GM21723 (cell line): ENCODE data around the gene SLC12A6.
A peak's percentile ranks its signal among the peaks of the same experiment; 100 is the strongest.
"Not testable (repeated sequence)": the region's sequence is repeated elsewhere in the genome, so short reads cannot be mapped to it uniquely, and the experiment has no call there.

Experiments used
- ATAC-seq: cut with Tn5 transposase; IDR thresholded peaks from one replicate; pipeline ENCODE4 v1.9.1; 2021; ENCODE audit warnings: mild to moderate bottlenecking, moderate library complexity; ENCODE audit not compliant: unreplicated experiment

SLC12A6 gene

DNA sequence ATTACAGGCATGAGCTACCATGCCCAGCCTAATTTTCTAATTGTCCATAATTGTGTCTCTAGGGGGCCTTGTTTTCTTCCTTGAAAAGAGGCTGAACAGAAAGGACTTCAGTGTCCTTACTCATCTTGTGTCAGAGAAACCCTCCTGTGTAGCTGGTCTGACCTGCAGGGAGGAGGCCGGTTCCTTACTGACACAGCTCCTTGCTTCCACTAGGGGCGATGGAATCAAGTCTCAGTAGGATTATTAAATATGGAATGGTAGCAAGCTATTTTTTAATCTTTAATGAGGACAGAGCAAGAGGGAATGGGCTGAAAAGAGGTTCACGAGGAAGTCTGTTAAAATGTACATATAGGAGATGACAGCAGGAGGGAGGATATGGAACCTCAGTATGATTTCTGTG, 20.8 kb upstream of the SLC12A6 start:
- no peak for ATAC-seq

DNA sequence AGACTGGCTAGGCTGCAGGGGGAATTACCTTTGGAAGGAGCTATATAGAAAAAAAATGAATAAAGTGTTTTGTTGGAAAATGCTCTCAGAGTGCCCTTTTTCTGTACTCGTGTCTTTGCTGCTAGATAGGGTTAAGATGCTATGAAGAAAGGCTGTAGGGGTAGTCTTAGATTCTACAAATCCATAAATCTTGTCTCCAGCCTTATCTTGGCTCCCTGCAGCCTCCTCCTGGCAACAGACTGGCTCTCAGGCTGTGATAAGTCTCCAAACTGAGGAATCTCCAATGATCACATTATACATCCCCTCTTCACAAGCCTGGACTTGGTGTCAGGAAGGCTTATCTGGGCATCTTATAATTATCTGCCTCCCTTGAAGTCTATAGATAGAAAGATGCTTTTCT, 20.1 kb upstream of the SLC12A6 start:
- ATAC-seq: no peak

DNA sequence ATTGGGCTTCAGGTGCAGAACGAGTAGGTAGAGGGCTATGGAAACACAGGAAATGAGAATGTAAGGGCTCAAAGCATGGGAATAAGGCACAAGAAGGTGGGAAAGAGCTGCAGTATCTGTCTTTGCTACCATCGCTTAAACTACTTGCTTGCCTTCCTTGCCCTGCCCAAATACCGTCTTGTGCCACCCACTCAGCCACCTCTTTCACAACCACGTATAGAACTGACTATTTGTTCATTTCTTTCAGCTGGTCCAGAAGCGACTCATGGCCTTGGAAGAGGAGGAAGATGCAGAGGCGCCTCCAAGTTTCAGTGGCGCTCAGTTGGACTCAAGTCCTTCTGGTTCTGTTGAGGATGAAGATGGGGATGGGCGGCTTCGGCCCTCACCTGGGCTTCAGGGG, 17.7 kb upstream of the SLC12A6 start:
- ATAC-seq: no peak

DNA sequence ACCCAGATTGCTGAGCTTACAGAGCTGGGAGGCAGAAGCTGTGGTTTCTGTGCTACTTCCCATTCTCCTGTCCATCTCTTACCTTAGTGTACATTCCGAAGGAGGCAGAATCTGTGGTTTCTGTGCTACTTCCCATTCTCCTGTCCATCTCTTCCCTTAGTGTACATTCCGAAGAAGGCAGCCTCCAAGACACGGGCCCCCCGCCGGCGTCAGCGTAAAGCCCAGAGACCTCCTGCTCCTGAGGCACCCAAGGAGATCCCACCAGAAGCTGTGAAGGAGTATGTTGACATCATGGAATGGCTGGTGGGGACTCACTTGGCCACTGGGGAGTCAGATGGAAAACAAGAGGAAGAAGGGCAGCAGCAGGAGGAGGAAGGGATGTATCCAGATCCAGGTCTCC, 16.7 kb upstream of the SLC12A6 start:
- ATAC-seq: no peak

DNA sequence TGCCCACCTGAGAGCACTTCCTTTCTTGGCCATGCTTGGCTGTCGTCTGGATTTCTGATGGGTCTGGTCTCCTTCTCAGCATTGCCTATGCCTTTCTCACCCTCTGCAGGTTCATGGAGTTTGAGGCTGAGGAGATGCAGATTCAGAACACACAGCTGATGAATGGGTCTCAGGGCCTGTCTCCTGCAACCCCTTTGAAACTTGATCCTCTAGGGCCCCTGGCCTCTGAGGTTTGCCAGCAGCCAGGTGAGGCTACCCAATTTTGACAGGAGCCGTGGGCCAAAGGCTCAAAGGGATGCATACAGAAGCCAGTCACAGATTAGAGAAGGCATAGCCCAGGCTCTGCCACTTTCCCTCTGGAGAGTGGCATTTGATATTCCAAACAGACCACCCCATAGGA, 16.0 kb upstream of the SLC12A6 start:
- ATAC-seq: no peak

DNA sequence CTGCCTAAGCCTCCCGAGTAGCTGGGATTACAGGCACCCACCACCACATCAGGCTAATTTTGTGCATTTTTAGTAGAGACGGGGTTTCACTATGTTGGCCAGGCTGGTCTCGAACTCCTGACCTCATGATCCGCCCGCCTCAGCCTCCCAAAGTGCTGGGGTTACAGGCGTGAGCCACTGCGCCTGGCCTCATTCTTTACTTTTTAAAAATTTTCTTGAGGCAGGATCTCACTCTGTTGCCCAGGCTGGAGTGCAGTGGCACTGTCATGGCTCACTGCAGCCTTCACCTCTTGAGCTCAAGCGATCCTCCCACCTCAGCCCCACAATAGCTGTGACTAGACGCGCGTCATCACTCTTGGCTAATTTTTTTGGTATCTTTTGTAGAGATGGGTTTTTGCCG, 15.4 kb upstream of the SLC12A6 start:
- not testable (repeated sequence) for ATAC-seq

DNA sequence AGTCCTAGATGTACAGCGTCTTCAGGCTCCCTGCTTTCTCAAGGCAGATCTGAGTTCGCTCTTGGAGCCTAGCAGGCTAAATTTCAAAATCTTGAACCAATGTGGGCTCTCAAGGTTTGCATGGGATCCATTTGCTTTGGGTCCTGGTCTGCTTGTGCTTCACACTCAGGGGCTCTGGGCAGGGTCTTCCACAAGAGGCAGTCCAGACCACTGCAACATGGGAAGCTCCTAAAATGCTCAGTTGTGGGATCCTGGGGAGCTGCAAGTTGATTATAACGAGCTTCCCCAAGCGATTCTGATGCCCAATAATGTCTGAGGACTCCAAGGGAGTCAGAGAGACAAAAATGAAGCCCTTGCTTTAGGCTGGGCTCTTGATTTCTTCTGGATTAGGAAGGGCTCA, 12.2 kb upstream of the SLC12A6 start:
- no peak for ATAC-seq

DNA sequence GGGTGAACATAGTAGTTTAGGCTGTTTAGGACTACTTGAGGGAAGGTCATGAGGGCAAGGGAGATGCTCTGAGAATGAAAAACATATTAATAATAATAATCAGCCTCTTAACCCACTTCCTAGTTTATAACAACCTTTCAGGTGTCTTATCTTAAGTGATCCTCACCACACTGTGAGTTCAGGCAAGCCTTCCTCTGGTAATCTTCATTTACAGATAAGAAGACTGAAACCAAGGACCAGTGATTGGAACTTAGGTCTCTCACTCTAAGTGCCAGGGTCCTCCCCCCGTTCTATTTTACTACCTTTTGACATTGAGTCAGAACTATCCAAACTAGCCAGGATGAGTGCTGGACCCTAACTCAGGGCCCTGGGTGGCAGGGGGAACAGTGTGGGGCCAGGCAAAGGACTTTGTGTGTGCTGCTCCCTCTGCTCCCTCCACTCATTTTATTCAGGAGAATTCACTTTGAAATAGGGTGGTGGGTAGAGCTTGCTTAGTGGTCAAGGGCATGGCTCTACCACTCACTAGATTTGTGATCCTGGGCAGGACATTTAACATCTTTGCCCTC, 11.2 kb upstream of the SLC12A6 start:
- ATAC-seq: no peak

DNA sequence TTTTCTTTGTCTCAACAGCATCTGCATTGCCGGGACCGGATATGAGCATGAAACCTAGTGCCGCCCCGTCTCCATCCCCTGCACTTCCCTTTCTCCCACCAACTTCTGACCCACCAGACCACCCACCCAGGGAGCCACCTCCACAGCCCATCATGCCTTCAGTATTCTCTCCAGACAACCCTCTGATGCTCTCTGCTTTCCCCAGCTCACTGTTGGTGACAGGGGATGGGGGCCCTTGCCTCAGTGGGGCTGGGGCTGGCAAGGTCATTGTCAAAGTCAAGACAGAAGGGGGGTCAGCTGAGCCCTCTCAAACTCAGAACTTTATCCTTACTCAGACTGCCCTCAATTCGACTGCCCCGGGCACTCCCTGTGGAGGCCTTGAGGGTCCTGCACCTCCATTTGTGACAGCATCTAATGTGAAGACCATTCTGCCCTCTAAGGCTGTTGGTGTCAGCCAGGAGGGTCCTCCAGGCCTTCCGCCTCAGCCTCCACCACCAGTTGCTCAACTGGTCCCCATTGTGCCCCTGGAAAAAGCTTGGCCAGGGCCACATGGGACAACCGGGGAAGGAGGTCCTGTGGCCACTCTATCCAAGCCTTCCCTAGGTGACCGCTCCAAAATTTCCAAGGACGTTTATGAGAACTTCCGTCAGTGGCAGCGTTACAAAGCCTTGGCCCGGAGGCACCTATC, 10.5 kb upstream of the SLC12A6 start:
- no peak for ATAC-seq

DNA sequence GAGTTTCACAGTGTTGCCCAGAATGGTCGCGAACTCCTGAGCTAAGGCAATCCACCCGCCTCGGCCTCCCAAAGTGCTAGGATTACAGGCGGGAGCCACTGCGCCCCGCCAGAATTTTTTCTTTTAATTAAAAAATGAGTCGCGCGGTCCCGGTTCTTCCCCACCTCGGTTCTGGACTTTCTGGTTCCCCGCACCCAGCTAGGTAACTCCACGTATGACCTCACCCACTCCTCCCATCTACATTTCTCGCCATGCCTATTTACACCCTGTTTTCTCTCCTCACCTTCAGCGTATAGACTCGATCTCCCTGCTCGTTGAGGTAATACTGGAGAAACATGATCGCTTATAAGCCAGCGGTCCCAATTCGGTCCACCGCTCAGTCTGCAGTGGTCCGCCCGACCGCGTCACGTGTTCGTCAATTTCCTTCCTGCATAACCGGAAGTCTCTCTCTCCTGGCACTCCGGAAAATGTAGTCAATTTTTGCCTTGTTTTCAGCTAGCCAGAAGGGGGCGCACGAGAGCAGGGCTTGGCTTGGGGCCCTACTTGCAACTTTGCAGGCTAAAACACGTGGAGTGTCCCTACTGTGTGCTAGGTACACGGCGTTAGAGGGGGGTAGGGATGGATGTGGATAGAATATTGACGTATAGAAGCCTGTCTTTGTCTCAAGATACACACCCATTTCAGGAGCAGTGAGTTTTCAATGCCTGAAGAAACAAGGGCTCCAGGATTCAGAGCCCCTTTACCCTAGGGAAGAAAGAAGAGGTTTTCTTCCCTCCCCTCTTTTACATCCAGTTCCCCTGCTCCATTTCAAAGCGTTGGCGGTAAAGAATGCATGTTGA, 5.4 kb upstream of the SLC12A6 start, which contains the start of the genes NOP10 and NUTM1:
Gene NOP10, minus strand, starts transcription at position 400 of the 839 bp plus-strand sequence. Its CDS starts 63 bp downstream, at position 337.
Gene NUTM1, plus strand, starts transcription at position 579 of the 839 bp plus-strand sequence. CDS start 382 bp downstream, outside the sequence.
- ATAC-seq: peak; percentile 87

DNA sequence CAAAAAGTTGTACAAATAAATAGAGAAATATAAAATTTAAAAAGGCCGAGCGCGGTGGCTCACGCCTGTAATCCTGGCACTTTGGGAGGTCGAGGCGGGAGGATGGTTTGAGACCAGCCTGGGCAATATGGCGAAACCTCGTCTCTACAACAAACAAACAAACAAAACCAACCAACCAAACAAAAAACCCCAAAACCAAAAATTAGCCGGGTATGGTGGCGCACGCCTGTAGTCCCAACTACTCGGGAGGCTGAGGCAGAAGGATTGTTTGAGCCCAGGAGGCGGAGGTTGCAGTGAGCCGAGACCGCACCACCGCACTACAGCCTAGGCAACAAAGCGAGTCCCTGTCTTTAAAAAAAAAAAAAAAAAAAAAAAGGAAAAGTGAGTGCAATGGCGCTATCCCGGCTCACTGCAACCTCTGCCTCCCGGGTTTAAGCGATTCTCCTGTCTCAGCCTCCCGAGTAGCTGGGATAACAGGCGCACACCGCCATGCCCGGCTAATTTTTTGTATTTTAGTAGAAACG, 4.7 kb upstream of the SLC12A6 start:
- not testable (repeated sequence) for ATAC-seq

DNA sequence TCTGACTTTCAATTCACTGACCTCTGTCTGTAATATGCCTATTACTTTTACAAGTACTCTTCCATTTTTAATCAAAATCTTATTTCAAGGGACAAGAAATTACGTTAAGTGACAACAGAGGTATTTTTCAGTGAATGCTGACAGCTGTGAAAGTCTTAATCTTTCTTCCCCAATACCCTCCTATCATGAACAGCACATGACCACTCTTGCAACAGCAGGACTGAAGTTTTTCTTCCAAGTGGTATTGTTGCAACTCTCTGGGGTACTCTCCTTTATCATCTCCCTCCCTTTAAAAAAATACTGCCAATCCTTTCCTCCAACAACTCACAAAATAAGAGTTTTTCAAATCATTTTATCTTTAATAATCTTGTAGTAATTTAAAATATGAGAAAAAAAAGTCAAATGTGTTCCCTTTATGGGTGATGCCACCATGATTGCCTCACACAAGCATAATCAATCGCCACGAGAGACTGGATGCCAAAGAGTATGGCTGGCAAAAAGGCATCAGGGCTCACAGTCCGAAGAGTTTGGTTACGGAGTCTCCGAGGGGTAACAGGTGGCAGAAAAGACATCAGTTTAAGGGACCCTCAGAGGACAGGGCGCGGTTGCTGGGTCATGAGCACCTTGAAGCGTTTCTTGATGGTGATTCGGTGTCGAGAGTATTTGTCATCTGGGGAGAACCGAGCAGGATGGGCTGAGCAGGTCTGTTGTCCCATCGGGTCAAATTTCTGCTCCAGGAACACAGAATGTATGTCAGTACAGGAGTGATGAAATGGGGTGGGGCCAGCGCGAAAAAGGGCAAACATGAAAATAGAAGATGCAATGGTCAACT, 4.0 kb upstream of the SLC12A6 start:
- ATAC-seq: no peak

DNA sequence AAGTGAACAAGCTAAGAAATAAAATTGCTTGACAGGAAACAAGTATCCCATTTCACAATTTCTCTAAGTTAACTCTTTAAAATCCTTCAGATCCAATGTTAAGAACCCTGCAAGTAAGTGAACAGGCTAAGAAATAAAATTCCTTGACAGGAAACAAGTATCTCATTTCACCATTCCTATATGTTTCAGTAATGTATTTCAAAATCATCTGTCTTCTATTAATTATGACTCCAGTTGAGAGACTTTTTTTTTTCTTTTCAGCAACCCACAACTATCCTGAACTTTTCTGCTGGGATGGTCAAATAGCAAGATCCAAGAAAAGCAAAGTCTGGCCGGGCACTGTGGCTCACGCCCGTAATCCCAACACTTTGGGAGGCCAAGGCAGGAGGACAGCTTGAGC, 2.4 kb upstream of the SLC12A6 start:
- no peak for ATAC-seq

DNA sequence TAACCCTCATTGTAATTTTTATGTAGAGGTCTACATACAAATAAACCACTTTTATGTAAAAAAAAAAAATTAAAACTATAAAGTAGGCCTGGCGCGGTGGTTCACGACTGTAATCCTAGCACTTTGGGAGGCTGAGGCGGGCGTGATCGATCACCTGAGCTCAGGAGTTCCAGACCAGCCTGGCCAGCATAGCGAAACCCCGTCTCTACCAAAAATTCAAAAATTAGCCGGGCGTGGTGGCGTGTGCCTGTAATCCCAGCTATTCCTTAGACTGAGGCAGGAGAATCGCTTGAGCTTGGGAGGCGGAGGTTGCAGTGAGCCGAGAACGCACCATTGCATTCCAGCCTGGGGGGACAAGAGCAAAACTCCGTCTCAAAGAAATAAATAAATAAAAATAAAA, 766 bp upstream of the SLC12A6 start:
- no peak for ATAC-seq

DNA sequence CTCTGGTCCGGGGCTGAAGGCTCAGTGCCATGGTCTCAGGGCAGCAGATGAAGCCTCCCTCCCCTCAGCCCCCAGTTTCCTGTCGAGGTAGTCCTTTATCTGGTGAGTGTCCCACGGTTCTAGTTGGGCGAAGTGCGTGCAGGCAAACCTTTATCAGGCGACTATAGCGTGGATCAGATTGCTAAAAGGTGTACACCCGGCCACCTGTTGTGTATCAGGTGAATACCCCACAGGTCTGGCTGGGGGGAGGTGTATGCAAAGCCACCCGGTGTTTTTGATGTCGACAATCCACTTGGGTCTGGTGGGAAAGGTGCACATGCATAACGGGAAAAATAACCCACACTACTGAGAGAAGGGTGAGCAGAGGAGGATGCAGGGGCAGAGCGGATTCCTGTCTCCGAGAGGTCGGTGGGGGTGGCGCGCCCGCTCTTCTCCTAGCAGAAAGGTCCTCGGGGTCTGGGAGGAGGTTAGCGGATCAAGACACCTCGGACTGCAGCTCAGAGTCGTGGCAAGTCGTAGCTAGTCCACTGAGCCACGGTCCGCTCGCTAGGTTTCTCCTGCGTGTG, 507 bp downstream of the SLC12A6 start:
- peak; percentile 9 for ATAC-seq

DNA sequence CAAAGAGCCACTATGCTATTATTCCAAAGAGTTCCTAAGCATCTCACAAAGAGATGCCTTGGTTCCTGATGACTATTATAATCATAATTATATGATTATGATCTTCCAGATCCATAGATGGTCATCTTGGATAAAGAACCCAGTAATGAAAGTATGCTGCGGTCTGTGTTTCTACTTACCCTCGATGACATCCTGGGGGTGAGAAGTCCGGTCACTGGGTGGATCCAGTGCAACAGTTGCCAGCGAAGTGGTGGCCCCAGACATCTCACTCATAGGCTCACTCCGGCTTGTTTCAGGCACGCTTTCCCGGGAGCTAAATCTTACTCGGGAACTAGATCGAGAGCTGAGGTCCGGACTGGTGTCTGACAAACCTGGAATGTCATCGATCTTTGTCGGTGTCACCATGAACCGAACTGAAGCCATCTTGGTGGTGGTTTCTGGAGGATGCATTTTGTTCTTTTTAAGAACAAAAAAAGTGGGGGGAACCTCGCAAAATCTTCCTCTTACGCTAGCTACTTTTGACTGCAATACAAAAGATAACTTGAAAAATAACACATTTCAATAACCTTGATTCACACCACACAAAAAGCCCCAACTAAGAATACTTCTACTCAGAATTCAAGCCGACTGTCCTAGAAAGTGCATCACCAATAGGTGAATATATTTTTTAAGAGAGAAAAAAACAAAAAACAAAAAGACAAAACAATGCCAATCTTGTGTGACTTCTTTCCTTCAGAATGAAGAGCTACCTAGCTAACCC, 1.2 kb downstream of the SLC12A6 start:
- no peak for ATAC-seq

DNA sequence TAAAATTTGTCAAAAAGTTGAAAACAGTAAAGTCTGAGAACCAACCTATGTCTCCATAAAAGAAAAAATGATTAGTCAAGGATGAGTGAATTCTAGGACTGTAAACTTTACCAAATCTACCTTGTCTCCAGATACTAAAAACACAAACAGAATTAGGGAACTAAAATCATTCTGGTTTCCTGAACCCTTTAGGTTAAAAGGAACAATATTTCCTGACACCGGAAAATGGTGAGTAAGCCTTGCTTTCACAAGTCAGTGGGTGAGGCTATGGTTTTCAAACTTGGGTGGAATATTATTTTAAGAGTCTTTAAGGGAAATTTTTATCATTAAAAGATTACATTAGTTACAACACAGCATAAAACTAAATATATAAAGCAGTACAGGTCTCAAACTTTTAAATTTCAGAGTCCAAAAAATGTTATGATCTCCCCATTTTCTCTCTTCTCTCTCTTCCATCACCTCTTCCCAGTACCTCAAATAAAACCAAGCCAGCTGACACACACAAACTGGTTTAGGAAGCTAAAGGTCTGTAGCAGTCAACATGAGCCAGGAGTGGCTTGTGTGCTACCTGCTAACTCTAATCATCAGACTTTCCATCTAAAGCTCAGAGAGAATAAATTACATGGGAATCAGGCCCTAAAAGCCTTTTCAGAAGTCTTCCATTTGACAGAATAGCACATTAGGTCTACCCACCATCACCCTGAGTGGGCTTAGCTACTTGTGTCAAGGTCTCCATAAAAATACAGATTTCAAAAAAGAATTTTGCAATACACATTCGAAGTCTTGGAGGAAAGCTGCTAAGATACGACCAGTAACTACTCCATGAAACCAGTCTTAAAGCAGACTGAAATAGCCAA, 2.2 kb downstream of the SLC12A6 start:
- no peak for ATAC-seq

DNA sequence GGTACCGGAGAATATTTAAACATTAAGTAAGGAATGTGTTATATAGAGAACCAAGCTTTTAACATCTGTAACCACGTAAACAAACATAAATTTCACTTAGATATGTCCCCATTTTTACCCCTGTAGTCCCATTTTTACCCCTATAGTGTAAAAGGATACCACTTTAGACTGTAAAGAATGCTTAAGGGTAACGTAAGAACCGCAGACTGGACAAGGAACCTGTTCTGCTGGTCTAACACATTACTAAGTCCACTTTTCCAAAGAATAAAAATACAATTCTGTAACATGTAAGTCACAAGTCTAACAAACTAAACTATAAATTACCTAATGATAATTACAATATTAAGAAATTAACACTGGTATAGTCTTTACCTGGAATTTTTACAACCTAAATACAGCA, 2.9 kb downstream of the SLC12A6 start:
- ATAC-seq: no peak
